Measurements from ENCODE around the gene PPAN.

- no peak for TF ChIP-seq EZH2 (IDR thresholded peaks at IDR 0.05; ENCODE audit: insufficient read depth, poor library complexity, severe bottlenecking)
- TF ChIP-seq EZH2phosphoT487 (IDR thresholded peaks at IDR 0.05; ENCODE audit: insufficient read depth, low read depth), result no peak
These were observed 38.2 kb downstream of the PPAN start for GRCh38 chr19:10144361-10144760.
